ENCODE results near the gene KYNU.
A peak's percentile ranks its signal among the peaks of the same experiment; 100 is the strongest.

KYNU gene

DNA sequence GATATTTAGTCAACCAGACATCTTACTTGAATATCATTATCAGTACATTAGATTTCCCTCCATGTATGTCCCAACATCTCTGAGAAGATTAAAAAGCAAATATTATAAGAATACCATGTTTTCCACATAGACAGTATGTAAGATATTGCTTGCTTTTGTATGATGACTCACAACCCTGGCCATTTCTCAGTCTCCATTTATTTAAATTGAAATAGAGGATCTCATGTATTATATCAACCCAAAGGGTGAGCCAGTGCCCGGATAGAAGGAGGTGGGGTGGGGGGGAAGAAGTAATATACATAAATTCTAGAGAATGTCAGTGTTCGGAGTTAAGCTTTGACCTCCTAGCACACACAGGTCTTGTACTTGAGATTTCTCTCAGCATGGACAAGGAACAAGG is 109.6 kb downstream of the KYNU start:
- FAIRE-seq (no peak), DNase-seq (ENCODE audit: insufficient read length, low spot score) (no peak)
- TF ChIP-seq POLR2AphosphoS5 (IDR thresholded peaks at IDR 0.05; ENCODE audit: low read depth, low read length) = no peak
- TF ChIP-seq POU2F2 (IDR thresholded peaks at IDR 0.05; ENCODE audit: low read depth, low read length) = no peak
- TF ChIP-seq TAF1 (IDR thresholded peaks at IDR 0.05; ENCODE audit: low read depth, low read length) = no peak
- no peak for TF ChIP-seq PAX5 (IDR thresholded peaks at IDR 0.05; ENCODE audit: insufficient read depth, low read length, severe bottlenecking)

DNA sequence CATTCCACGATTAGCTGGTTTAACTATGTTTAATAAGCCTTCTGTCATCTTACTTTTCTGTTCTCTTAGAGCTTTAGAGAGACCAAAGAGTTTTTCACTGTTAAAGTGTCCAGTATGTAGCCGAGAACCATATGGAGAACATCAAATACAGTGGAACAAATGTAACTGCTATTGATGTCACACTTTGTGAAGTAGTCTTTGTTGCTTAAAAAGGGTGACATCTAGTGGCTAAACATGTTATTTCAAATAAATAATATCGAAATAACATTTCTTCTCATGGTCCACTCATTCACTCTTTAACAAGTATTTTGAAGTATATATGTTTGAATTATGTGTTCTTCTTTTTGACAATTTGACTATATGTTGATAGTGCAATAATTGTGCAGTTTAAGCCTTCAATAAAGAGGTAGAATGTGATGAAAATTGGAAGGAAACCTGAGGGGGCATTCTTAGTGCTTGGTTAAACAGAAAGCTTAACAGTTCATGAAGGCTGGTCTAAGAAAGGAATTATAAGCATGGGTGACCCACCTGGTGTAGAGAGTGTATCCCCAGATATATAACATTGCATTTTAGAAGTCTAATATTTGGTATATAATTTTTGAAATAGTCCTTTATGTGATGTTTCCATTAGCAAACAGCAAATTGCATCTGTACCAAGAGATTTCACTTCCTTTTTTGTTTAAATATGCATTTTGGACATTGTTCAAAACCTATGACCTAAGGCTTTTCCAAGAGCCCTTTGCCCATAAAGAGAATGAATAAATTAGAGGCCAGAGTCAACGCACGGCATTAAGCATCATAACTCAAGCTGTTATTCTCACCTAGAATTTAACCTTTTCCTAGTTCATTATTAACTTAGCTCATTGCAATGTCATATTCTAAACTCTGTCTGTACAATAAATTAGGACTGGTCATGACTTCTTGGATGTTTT is 112.1 kb downstream of the KYNU start:
- DNase-seq (ENCODE audit: insufficient read length, low spot score) (no peak), FAIRE-seq (peak; percentile 70)
- TF ChIP-seq POLR2AphosphoS5 (IDR thresholded peaks at IDR 0.05; ENCODE audit: low read depth, low read length) (no peak), SPI1 (IDR thresholded peaks at IDR 0.05; ENCODE audit: low read depth, low read length) (peak; percentile 79)

DNA sequence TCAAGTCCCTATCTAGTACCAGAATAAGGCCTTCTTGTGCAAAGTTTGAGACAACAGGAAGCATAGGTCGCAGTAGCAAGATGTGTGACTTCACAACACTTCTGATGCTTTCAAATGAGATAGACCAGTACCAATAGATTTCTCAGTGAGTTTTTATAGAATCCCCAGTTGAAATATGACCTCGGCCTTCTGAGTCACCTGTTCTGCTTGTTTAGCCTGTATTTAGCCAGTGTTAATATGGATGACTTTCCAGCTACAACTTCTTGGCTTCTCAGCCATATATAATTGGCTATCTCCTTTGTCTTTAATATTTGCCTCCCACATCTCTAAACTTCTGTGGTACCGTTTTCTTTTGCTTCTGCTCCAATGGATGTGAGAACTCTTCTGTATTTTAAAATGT is 113.8 kb downstream of the KYNU start:
- DNase-seq (ENCODE audit: insufficient read length, low spot score) (no peak), FAIRE-seq (no peak)
- no peak for TF ChIP-seq SPI1 (IDR thresholded peaks at IDR 0.05; ENCODE audit: low read depth, low read length)
- TF ChIP-seq POLR2AphosphoS5 (IDR thresholded peaks at IDR 0.05; ENCODE audit: low read depth, low read length) = no peak

DNA sequence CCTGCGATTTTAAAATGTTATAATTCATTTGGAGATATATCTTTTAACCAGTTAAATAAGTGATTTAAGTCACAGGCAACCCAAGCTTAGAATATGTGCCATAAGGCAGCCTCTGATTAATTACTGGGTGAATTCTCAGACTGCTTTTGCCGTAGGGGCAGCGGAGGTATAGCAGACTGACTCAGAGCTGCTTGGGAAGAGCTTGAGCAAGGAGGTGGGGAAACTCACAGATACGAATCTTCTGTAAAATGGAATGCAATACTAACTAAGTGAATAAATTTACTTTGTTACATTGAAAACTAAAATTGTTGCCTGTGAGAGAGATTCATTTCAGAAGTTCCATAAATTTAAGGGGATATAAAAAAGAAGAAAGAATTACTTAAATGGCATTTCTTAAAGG is 115.4 kb downstream of the KYNU start:
- TF ChIP-seq PAX5 (IDR thresholded peaks at IDR 0.05; ENCODE audit: insufficient read depth, low read length, severe bottlenecking) (no peak), TAF1 (IDR thresholded peaks at IDR 0.05; ENCODE audit: low read depth, low read length) (no peak), SPI1 (IDR thresholded peaks at IDR 0.05; ENCODE audit: low read depth, low read length) (no peak), POU2F2 (IDR thresholded peaks at IDR 0.05; ENCODE audit: low read depth, low read length) (no peak), POLR2A (IDR thresholded peaks at IDR 0.05; ENCODE audit: low read depth, low read length) (no peak), POLR2AphosphoS5 (IDR thresholded peaks at IDR 0.05; ENCODE audit: low read depth, low read length) (no peak)
- no peak for FAIRE-seq
- no peak for DNase-seq (ENCODE audit: insufficient read length, low spot score)

DNA sequence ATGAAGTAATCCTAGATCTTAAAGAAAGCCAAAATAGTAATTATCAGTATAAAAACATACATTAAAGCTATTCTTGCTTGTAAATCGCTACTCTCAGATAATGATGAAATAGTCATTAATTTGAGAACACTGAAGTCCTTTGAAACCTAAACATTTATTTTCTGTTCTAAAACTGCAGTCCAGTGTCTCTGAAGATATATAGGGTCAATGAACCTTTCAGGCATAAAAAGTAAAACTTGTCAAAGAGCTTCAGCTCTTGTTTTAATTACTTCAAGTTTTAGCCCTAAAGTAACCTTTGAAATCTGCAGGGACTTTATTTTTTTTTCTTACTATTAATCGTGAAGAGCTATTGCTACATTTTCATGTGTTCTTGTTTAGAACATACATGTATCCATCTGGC is 116.3 kb downstream of the KYNU start:
- FAIRE-seq (no peak), DNase-seq (ENCODE audit: insufficient read length, low spot score) (no peak)
- TF ChIP-seq POU2F2 (IDR thresholded peaks at IDR 0.05; ENCODE audit: low read depth, low read length) (no peak), TAF1 (IDR thresholded peaks at IDR 0.05; ENCODE audit: low read depth, low read length) (no peak), PAX5 (IDR thresholded peaks at IDR 0.05; ENCODE audit: insufficient read depth, low read length, severe bottlenecking) (no peak), POLR2AphosphoS5 (IDR thresholded peaks at IDR 0.05; ENCODE audit: low read depth, low read length) (no peak), POLR2A (IDR thresholded peaks at IDR 0.05; ENCODE audit: low read depth, low read length) (no peak), SPI1 (IDR thresholded peaks at IDR 0.05; ENCODE audit: low read depth, low read length) (no peak)

DNA sequence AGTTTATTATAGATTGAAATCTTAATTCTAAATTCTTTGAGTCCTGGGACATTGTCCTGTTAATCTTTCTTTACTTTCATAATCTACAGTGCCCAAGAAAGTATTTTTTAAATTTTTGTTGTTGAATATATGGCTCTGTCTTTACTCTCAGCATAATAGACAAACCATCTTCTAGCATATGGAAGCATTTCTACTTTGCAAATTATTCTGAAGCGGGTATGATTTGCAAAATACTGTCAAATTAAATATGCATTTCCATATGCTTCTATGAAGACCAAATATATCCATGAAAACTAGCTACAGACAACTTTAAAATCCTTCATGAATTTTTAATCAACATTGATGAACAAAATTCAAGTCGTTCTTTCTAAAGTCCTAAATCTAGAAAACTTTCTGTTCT is 117.2 kb downstream of the KYNU start:
- no peak for FAIRE-seq
- no peak for DNase-seq (ENCODE audit: insufficient read length, low spot score)
- no peak for TF ChIP-seq SPI1 (IDR thresholded peaks at IDR 0.05; ENCODE audit: low read depth, low read length)
- TF ChIP-seq POU2F2 (IDR thresholded peaks at IDR 0.05; ENCODE audit: low read depth, low read length) = no peak
- no peak for TF ChIP-seq PAX5 (IDR thresholded peaks at IDR 0.05; ENCODE audit: insufficient read depth, low read length, severe bottlenecking)

DNA sequence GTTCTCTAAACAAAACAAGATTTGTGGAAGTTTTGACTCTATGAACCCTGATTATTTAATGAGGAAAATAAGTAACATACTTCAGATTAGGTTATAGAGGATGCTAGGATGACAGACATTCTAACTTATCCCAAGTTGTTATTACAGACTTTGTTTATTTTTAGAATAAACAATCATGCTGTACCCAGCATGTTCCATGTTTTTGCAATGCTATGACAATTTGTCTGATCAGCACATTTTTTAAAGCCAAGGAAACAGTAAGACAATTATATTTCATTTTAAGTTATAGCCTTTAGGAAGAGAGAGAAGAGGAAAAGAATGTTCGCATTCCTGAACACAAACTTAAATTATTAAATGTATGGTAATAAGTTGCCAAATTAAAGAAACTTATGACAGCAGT is 119.8 kb downstream of the KYNU start:
- TF ChIP-seq POLR2A (IDR thresholded peaks at IDR 0.05; ENCODE audit: low read depth, low read length) (no peak), TAF1 (IDR thresholded peaks at IDR 0.05; ENCODE audit: low read depth, low read length) (no peak), POLR2AphosphoS5 (IDR thresholded peaks at IDR 0.05; ENCODE audit: low read depth, low read length) (no peak), POU2F2 (IDR thresholded peaks at IDR 0.05; ENCODE audit: low read depth, low read length) (no peak), SPI1 (IDR thresholded peaks at IDR 0.05; ENCODE audit: low read depth, low read length) (no peak)
- FAIRE-seq (no peak), DNase-seq (ENCODE audit: insufficient read length, low spot score) (no peak)

DNA sequence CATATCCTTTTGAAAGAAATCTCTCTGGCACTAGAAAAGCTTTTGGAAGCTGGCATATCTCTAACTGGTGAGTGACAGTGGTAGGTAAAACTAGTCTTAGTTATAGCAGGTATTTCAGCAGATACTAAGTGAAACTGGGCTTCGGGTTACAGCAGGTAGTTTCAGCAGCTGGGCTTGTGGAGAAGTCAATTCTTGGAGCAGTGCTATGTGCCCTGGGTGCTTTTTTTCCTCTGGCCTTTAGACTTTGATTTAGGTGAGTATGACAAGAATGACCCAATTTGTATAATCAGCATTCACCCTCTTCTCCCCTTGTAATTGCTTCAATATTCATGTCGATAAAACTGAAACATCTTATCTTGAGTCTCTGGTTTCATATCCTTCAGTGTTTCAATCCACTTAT is 123.1 kb downstream of the KYNU start:
- FAIRE-seq = peak; percentile 41
- TF ChIP-seq TAF1 (IDR thresholded peaks at IDR 0.05; ENCODE audit: low read depth, low read length) (no peak), SPI1 (IDR thresholded peaks at IDR 0.05; ENCODE audit: low read depth, low read length) (no peak), PAX5 (IDR thresholded peaks at IDR 0.05; ENCODE audit: insufficient read depth, low read length, severe bottlenecking) (no peak), POLR2AphosphoS5 (IDR thresholded peaks at IDR 0.05; ENCODE audit: low read depth, low read length) (no peak), POU2F2 (IDR thresholded peaks at IDR 0.05; ENCODE audit: low read depth, low read length) (no peak), POLR2A (IDR thresholded peaks at IDR 0.05; ENCODE audit: low read depth, low read length) (no peak)
- DNase-seq (ENCODE audit: insufficient read length, low spot score) = no peak

DNA sequence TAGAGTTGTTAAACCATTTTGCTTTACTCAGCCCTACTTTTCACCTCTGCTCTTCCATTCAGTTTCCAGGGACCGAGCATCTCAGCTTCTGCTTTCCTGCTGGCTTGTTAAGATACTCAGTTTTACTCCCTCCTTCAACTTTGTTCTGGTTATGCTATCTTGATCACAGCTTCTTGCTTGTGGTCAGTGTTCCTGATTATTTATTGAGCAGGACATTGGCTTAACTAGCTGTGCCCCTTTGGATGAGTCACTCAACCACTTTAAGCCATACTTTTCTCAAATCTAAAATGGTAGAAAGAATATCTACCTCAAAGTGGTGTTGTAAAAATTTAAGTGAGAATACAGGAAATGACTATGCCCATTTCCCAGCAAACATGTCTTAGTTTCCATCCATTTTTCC is 124.0 kb downstream of the KYNU start:
- FAIRE-seq (no peak), DNase-seq (ENCODE audit: insufficient read length, low spot score) (no peak)
- no peak for TF ChIP-seq POLR2AphosphoS5 (IDR thresholded peaks at IDR 0.05; ENCODE audit: low read depth, low read length)
- TF ChIP-seq PAX5 (IDR thresholded peaks at IDR 0.05; ENCODE audit: insufficient read depth, low read length, severe bottlenecking) = no peak
- no peak for TF ChIP-seq POLR2A (IDR thresholded peaks at IDR 0.05; ENCODE audit: low read depth, low read length)
- no peak for TF ChIP-seq POU2F2 (IDR thresholded peaks at IDR 0.05; ENCODE audit: low read depth, low read length)
- no peak for TF ChIP-seq SPI1 (IDR thresholded peaks at IDR 0.05; ENCODE audit: low read depth, low read length)
- no peak for TF ChIP-seq TAF1 (IDR thresholded peaks at IDR 0.05; ENCODE audit: low read depth, low read length)

DNA sequence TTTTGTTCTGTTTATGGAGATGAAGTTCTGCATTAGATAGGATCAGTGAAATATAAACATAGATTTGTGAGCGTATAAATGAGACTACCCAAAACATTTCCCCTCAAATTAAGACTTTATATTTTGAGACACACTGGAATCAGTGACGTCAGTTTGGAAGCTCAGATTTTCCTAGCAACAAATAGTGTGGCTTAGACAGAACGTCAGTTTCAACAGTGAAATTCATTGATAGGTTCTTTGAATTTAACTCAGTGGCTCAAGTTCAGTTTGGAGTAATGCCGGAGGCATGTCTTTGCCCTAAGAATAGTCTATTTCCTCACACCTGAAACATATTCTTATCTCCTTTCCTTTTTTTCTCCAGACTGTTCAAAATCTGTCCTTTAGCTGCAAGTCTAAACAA is 138.2 kb downstream of the KYNU start:
- FAIRE-seq = no peak
- no peak for DNase-seq (ENCODE audit: insufficient read length, low spot score)
- TF ChIP-seq POLR2A (IDR thresholded peaks at IDR 0.05; ENCODE audit: low read depth, low read length) (no peak), POLR2AphosphoS5 (IDR thresholded peaks at IDR 0.05; ENCODE audit: low read depth, low read length) (no peak)

Data from GM12891 (cell line).